Mucosa of gallbladder (tissue), 1 donor: ENCODE measurements around the gene ZEB1. TPM values are rescaled to one million over a fixed set of nuclear protein-coding genes. Genes with fewer than 3 reads are reported as not detected.
"Not testable (repeated sequence)": the region's sequence is repeated elsewhere in the genome, so short reads cannot be mapped to it uniquely, and the experiment has no call there.

ENCODE experiments used
- DNase-seq: peaks from one replicate; pipeline ENCODE4 v3.0.0-alpha.2; 2020; ENCODE audit warnings: low spot score
- total RNA-seq: library from RNA; stranded (reverse); gene quantifications from one replicate; pipeline ENCODE4 v1.2.1, GENCODE V29; 2021
- donor health status: DM: no; HTN: no; CAD: no.

ZEB1 gene
- total RNA-seq, 1 donor from 2014 or later, result 52.5 TPM

DNA sequence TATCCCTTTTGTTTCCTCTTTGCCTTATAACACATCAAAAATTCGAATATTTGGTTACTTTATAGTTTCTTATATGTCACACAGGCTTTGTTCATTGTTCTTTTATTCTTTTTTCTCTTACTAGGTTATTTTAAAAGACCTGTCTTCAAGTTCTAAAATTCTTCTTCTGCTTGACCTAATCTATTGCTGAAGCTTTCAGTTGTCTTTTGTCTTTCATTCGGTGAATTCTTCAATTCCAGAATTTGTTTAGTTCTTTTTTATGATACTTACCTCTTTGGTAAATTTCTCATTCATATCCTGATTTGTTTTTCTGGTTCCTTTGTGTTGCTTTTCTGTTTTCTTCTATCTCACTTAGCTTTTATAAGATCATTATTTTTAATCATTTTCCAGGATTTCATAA is 188.4 kb downstream of the ZEB1 start:
- no peak for DNase-seq

DNA sequence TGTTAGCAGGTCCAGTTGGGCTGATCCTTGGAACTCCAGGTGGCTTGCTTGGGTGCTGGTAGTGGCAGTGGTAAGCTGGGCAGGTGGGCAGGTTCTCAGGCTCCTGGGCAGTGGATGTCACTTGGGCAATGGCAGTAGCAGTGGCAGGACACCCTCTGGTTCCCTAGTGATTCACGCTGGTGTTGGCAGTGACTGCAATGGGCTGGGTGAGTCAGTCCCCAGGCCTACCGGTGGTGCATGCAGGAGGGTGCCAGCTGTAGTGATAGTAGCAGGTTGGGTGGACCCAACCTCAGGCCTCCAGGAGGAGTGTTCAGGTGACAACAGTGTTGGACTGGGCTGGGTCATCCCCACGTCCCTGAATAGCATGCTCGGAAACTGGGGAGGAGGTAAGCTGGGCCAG is 189.2 kb downstream of the ZEB1 start:
- no peak for DNase-seq

DNA sequence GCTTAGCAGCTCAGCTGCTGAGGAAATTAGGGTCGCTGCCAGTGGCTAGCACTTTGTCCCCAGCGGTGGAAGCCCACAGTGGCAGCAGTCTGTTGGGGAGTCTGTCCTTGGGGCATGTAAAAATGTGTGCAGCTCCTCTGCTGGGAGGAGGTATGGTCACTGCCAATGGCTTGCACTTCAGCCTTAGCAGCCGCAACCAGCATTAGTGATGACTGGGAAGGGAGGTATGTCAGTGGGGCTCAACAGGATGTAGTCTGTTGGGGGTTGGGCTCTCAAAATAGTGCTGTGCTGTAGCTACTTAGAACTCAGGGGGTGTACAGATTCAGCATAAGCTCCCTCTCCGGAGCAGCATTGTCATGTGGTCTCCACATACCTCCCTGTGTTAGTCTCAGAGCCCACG is 189.9 kb downstream of the ZEB1 start:
- no peak for DNase-seq

DNA sequence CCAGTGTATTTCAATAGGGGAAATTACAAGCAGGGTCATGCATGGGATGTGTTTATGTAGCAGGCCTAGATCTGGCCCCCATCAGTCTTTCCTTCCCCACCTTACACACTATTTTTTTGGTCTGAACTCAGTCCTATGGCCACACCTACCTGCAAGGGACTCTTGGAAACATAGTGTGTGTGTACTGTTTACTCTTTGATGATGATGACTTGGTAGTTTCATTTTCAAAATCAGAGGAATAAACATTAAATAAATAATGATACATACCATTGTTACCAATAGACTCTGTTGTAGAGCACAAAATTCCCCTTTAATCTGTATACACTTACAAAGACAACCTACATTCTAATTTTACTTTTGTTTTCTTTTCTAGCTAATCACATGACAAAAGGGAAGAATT is 191.0 kb downstream of the ZEB1 start:
- no peak for DNase-seq

DNA sequence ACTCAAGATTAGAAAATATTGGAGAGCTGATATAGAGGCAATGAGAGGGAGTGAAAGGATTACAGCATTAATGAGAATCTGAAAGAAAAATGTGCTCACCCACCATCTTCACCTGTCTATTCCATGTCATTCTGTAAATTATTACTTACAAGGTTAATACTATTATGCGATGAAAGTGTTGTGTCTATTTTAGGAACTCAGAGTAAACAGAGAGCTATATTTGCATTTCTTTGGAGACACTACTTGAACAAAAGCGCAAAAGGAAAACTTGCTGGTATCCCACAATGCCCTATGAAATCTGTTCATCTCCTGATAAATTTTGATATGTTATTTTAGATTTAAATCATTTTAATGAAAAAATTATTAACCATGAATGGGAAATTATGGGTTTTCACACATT is 196.1 kb downstream of the ZEB1 start:
- DNase-seq, result no peak

DNA sequence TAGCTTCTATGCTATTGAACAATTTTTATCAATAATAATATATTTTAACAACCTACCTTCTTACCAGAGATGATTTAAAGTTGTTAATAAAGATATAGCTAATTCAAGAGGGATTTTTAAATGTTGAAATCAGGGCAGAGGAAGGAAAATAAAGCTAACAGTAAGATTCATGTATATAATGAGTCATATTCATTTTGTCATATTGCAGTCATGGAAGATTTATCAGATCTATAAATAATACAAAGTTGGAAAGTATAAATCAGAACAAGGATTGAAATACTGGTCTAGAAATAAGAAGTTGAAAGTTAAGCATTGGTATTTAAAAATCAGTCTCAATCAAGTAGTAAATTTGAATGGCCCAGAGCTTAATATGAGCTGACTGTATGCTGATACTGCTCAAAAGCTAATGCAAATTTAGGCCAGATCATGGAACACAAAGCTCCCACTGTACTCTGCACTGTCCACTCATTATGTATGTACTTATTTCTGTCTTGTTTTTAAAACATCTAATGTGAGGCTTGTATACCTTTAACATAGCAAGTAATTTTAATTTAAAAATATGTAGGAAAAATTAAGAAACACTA is 196.9 kb downstream of the ZEB1 start:
- DNase-seq, result no peak

DNA sequence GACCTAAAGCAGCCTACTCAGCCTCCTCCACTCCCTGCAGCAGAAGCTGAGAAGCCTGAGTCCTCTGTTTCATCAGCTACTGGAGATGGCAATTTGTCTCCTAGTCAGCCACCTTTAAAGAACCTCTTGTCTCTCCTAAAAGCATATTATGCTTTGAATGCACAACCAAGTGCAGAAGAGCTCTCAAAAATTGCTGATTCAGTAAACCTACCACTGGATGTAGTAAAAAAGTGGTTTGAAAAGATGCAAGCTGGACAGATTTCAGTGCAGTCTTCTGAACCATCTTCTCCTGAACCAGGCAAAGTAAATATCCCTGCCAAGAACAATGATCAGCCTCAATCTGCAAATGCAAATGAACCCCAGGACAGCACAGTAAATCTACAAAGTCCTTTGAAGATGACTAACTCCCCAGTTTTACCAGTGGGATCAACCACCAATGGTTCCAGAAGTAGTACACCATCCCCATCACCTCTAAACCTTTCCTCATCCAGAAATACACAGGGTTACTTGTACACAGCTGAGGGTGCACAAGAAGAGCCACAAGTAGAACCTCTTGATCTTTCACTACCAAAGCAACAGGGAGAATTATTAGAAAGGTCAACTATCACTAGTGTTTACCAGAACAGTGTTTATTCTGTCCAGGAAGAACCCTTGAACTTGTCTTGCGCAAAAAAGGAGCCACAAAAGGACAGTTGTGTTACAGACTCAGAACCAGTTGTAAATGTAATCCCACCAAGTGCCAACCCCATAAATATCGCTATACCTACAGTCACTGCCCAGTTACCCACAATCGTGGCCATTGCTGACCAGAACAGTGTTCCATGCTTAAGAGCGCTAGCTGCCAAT is 202.2 kb downstream of the ZEB1 start:
- DNase-seq, result no peak

DNA sequence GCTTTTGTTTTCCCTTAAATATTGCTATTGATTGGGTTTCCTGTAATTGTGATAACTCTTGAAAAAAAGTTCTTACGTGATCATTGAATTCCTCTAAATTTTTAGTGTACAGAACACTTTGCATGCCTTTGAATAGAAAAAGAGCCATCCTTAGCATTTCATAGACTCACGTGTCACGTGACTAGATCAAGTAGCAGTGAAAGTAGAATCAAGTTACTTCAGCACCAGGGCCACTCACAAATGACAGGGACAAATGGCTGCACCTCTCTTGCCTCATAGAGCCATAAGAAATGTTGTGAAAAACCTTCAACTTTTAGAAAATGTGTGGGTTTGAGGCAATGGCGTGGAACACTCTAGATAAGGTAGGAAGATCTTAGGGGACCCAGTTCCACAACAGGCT is 203.8 kb downstream of the ZEB1 start:
- DNase-seq, result no peak

DNA sequence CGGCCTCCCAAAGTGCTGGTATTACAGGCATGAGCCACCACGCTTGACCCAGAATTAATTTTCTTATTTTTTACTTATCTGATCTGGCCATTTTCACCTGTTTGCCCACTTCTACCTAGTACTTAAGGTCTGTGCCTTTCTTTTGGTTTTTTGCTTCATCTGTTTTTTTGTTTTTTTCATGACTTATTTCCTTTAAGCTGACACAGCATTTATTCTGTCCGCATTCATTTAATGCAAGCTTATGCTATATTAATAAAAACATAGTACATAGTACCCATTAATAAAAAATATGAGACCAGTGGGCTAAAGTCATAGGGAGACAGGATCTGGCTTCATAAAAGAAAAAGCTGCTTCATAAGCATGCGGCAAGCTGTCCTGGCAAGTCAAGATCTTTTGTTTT is 205.4 kb downstream of the ZEB1 start:
- DNase-seq, result no peak

DNA sequence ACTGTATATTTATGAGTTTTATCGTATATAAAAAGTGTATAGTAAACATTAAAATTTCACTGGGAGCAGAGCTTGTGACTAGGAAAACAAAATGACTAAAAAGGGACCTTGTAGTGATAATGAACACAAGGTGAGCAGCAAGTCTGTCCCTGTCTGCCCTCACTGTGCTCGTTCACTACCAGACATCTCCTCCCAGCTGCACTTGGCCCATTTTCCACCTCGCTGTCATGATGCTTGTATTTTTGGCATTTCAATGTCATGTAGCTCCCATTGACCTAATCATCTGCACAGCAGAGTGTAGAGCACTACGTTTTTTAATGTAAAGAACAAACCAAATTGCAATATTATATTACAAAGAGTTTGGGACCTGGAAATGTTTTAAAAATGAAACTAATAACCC is 207.2 kb downstream of the ZEB1 start:
- DNase-seq, result no peak

DNA sequence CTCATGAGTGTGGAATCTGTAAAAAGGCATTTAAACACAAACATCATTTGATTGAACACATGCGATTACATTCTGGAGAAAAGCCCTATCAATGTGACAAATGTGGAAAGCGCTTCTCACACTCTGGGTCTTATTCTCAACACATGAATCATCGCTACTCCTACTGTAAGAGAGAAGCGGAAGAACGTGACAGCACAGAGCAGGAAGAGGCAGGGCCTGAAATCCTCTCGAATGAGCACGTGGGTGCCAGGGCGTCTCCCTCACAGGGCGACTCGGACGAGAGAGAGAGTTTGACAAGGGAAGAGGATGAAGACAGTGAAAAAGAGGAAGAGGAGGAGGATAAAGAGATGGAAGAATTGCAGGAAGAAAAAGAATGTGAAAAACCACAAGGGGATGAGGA is 207.7 kb downstream of the ZEB1 start:
- no peak for DNase-seq

DNA sequence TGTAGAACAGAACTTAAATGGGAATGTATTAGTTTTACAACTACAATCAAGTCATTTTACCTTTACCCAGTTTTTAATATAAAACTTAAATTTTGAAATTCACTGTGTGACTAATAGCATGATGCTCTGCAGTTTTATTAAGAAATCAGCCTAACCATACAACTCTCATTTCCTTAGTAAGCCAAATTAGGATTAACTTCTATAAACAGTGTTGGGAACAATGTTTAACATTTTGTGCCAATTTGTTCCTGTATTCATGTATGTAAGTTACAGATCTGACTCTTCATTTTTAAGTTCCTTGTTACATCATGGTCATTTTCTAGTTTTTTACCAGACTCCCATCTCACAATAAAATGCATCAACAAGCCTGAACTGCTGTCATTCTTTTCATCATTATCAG is 209.8 kb downstream of the ZEB1 start:
- no peak for DNase-seq

DNA sequence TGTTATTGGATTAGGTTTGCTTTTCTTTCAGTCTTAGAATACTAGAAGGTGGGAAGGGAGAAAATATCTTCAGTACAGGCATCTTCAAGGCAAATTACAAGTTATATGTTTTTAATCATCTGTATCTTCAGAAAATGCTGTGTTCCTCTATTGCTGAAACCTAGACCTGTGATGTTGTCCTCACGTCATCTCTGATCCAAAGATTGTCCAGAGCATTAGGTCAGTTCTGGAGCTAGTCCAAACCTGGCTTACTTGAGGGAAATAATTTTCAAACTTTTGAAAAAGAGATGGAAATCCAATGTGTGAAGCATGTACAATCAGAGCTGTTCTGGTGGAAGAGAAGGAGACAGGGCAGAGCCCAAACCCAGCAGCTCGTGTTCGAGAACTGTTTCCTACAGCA is 217.3 kb downstream of the ZEB1 start:
- no peak for DNase-seq

DNA sequence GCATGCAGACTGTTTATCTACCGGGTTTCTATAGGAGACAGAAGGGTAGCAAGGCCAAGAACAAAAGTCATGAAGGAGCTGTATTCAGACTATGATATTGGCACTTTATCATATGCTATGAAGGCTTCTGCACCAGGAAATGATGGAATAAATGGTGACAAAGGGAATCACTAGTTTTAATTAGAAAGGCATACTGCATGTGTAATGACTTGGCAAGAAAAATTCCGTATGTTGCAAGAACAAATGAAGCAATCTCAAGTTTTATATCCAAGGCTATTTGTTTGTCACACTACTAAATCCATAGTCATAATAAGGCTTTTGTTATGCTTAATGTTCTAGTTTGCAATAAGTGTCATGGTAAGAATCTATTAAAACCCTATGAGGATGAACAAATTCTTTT is 230.9 kb downstream of the ZEB1 start:
- no peak for DNase-seq

DNA sequence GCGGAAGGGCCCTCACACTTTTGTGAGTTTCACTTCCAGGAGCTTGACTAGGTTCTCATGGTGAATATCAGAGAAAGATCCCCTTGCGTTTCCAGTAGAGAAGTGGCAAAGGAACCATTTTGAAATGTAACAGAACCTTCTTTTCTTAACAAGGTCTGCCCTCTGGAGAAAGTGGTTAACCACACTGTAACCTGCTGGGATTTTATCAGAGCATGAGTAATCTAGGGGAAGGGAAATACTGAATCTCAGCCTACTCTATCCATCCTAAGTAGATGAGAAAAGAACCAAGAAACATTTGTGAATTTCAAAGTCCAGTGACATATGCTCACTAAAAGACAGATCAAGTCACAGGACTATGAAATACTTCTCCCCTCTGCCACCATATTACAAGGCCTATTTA is 235.5 kb downstream of the ZEB1 start:
- no peak for DNase-seq

DNA sequence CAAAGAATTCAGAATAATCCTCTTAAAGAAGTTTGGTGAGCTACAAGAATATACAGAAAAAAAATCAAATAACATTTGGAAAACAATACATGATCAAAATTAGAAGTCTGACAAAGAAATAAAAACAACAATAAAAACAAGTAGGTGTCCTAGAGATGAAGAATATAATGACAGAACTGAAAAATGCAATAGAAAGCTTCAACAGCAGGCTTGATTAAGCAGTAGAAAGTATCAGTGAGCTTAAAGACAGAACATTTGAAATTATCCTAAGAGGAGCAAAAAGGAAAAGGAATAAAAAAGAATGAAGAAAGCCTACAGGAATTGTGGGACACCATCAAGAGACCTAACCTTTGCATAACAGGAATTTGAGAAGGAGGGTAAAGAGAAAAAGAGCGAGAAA is 238.8 kb downstream of the ZEB1 start:
- no peak for DNase-seq

DNA sequence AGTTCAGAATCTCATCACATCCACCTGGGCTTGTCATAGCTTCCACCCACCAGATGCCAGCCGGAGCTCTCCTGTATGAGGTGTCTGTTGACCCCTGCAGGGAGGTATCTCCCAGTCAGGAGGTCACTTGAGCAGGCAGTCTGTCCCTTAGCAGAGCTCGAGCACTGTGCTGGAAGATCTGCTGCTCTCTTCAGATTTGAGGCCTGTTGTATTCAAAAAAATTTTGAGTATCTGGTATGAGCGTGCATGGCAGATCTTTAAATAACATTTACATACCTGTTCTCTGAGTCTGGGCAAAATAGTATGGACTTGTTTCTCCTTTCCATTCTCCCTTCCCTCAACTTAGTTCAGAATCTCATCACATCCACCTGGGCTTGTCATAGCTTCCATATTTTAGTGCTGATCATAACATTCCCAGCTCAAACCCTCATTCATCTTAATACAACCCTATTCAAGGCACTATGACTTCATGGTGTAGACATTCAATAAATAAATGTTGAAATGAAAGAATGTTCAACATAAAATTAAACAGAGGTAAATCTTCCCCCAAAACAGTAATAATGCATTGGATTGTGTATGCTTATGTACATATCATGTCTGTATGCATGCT is 249.3 kb downstream of the ZEB1 start:
- DNase-seq, result not testable (repeated sequence)

DNA sequence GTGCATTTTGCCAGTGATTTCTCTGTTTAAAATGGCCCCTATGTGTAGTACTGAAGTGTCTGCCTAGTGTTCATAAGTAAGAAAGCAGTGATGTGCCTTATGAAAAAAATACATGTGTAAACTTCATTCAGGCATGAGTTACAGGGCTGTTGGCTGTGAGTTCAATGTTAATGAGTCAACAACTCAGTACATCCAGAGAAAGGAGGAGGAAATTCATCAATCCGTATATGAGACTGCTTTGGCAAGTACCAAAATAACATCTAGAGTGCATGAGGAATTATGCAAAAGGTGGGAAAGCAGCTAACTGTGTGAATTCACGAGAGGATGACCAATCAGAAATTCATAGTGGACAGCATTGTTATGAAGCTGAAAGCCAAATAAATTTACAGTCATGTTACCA is 255.6 kb downstream of the ZEB1 start:
- DNase-seq, result no peak

DNA sequence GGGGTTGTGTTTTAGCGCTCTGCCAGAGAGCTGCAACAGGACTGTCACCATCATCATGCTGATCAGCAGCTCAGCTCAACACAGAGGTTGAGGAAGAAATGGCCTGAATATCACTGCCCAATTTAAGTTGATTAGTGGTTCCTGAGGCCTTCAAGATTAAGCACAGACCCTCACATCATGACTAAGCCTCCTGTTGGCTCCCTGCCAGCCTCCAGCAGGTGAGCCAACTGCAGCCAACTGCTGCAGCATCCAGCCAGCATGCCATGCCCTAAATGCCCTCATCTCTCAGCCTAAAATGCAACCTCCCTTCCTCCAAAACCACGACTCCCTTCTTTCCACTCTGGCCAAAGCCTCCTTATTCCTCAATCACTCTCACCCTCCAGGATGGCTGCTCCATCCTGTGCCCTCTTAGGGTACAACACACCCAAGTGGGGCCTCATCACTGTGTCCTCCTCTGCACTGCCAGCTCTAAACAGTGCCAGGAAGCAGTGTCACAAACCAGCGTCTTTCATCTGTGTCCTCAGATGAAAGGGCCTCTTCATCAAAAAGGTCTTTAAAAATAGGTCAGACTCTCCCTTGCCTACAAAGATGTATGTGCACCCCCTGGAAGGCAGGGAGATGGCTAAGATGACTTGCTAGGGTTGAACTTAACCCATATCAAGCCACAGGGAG is 259.3 kb downstream of the ZEB1 start:
- no peak for DNase-seq

DNA sequence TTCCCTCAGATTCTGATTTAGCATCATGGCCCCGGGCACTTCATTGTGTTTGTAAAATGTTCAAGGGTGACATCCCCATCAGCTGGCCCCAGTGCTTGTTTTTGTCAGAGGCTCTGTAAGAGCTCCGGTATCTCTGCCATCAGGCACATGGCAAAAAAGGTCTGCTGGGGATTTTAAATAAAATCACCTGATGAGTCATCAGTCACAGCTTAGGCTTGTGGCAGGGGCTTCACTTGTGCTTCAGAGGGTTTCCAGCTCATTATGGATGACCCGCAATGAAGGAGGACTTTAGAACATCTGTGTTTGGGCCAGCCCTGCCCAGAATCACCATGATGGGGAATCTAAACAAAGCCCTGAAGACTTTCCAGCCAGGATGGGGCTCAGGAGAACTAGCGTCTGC is 259.9 kb downstream of the ZEB1 start:
- no peak for DNase-seq
